ENCODE results near the gene GP1BA.
A peak's percentile ranks its signal among the peaks of the same experiment; 100 is the strongest.

GP1BA gene

GRCh38 chr17:4931963-4932362 lies at the start of gene GP1BA:
Gene GP1BA, plus strand, starts transcription at chr17:4932277. Its CDS starts 328 bp downstream, at chr17:4932605.
- no peak for DNase-seq (ENCODE audit: low read depth)

GRCh38 chr17:4884489-4884888 lies 47.6 kb upstream of the GP1BA start:
- no peak for DNase-seq (ENCODE audit: low read depth)

GRCh38 chr17:4886830-4887229 lies 45.2 kb upstream of the GP1BA start:
- DNase-seq (ENCODE audit: low read depth) = no peak

- no peak for DNase-seq (ENCODE audit: low read depth)
Measured at GRCh38 chr17:4887581-4887980, 44.5 kb upstream of the GP1BA start.

- no peak for DNase-seq (ENCODE audit: low read depth)
Measured at GRCh38 chr17:4891411-4892410, 40.4 kb upstream of the GP1BA start.

GRCh38 chr17:4892499-4893221 lies 39.4 kb upstream of the GP1BA start:
- no peak for DNase-seq (ENCODE audit: low read depth)

- DNase-seq (ENCODE audit: low read depth) = no peak
Measured at GRCh38 chr17:4893272-4893671, 38.8 kb upstream of the GP1BA start.

GRCh38 chr17:4893721-4894560 lies 38.1 kb upstream of the GP1BA start:
- DNase-seq (ENCODE audit: low read depth) = no peak

- no peak for DNase-seq (ENCODE audit: low read depth)
Measured at GRCh38 chr17:4895121-4895520, 37.0 kb upstream of the GP1BA start.

- DNase-seq (ENCODE audit: low read depth) = no peak
Measured at GRCh38 chr17:4895657-4896331, 36.3 kb upstream of the GP1BA start.

- DNase-seq (ENCODE audit: low read depth) = no peak
Measured at GRCh38 chr17:4896332-4897197, 35.5 kb upstream of the GP1BA start.

- DNase-seq (ENCODE audit: low read depth) = no peak
Measured at GRCh38 chr17:4897198-4897687, 34.8 kb upstream of the GP1BA start.

GRCh38 chr17:4897785-4898184 lies 34.3 kb upstream of the GP1BA start:
- DNase-seq (ENCODE audit: low read depth) = no peak

- DNase-seq (ENCODE audit: low read depth) = no peak
Measured at GRCh38 chr17:4898351-4898750, 33.7 kb upstream of the GP1BA start.

GRCh38 chr17:4898927-4899326 lies 33.1 kb upstream of the GP1BA start:
- no peak for DNase-seq (ENCODE audit: low read depth)

GRCh38 chr17:4899341-4900230 lies 32.5 kb upstream of the GP1BA start, which contains the start of gene C17orf107:
Gene C17orf107, plus strand, starts transcription at chr17:4899536. Its CDS starts 227 bp downstream, at chr17:4899763.
- DNase-seq (ENCODE audit: low read depth) = peak; percentile 86

GRCh38 chr17:4900231-4901107 lies 31.6 kb upstream of the GP1BA start:
- no peak for DNase-seq (ENCODE audit: low read depth)

GRCh38 chr17:4901108-4901647 lies 30.9 kb upstream of the GP1BA start:
- no peak for DNase-seq (ENCODE audit: low read depth)

Measured in stimulated activated CD8-positive, alpha-beta memory T cell treated with anti-CD3 and anti-CD28 coated beads, Interleukin-15, amount 100 ng/mL, for 24 hours (primary cell).